HG03060 (cell line): ENCODE measurements around the gene RGS10.
"Not testable (repeated sequence)": the region's sequence is repeated elsewhere in the genome, so short reads cannot be mapped to it uniquely, and the experiment has no call there.

ENCODE experiments used
- ATAC-seq: cut with Tn5 transposase; IDR thresholded peaks from one replicate; pipeline ENCODE4 v1.9.1; 2021; ENCODE audit warnings: low read depth, moderate number of reproducible peaks; ENCODE audit not compliant: unreplicated experiment

RGS10 gene

DNA sequence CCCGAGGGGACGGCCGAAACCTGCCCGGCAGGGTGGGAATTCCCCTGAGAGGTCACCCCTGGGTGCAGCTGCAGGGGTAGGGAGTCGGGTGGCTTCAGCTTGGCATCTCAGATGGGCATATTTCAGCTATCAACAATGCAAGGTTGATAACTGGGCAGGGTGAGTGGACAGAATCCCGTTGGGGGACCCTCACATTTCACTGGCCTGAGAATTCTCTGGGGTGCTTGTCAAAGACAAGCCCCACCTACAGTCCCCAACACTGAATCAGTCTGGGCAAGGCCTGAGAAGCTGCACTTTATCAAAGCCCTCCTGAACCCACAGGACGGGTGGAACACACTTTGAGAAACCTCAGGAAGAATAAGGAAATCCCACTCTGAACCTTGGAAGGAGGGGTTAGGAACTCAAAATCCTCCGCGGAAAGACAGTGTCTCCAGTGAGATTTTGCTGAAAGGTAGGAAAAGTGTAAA, 3.1 kb downstream of the RGS10 start:
- no peak for ATAC-seq

DNA sequence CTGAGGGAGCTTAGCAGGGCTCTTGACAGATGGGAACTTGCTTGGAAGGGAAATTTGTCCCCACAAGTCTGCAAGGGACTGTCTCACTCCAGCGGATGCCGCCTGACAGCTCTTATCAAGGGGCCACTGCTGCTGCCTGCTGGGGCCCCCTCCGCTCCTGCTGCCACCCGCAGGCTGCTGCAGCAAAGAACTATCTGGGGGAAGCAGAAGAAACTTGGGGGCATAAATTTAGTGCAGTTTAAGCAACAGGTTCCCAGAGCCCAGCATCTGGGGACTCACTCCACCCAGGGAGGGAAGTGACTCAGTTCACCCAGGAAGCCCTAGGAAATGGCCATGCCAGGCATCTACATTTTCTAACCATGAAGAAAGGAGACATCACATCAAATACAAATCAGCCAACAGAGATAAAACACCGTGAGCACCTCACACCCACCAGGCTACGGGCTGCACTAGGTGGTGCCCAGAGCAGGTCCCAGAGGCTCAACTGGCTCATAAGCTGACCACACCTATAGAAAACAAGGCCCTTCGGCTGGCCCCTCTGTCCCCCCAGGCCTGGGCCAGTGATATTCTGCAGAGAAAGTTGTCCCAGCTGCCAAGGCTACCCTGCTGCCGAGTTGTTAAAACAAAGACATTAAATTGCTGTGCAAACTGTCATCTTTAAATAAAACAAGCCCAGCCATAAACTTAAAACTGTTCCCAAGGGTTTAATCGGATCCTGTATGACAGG, 3.7 kb downstream of the RGS10 start:
- ATAC-seq: no peak

DNA sequence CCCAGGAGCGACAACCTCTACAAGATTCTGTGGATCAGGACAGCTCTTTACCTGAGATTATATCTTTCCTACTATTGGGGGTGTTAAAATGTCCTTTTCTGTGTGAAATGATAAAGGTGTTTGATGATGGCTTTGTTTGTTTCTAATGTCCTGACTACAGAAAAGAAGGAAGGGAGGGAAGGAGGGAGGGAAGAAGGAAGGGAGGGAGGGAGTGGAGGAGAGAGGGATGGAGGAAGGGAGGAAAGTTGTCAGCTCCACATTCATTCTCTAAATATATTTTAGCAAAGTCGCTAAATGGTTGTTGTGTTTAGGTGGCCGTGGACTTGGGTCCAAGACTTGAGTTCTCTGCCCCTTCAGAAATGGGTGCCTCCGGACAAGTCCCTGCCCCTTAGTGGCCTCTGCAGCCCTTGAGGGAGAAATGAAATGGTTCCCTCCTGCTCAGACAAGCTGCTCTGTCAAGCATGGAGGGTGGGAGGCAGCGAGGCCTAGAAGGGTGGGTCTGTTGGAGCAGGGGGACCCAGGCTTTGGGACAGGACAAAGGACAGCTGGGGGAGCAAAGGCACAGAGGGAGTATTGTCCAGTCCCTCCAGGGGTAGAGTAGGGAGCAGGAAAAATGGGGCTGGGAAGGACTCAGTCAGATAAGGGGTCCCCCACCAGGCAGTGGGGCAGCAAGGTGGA, 4.4 kb downstream of the RGS10 start:
- no peak for ATAC-seq

DNA sequence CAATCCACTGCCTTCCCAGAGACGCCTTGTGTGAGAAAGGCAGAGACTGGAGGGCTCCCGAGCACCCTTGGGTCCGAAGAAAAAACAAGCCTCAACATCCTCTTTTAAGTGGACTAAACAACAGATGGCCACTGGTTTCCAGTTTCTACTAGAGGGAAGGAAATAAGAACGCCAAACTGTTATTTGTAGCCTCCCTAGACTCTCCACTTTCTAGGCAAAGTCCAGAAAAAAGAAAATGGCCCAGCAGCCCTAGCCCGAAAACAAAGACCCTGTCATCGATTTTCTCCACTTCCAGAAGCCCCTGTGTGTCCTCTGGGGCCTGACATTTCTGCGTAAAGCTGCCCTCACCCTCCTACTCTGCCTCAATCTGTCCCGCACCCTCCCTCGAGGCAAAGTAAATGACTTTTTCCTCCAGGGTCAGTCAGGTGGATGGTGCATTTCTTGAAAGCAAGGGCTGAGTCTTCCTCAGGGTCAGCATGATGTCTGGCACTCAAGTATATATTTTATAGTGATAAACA, 6.0 kb downstream of the RGS10 start:
- no peak for ATAC-seq

DNA sequence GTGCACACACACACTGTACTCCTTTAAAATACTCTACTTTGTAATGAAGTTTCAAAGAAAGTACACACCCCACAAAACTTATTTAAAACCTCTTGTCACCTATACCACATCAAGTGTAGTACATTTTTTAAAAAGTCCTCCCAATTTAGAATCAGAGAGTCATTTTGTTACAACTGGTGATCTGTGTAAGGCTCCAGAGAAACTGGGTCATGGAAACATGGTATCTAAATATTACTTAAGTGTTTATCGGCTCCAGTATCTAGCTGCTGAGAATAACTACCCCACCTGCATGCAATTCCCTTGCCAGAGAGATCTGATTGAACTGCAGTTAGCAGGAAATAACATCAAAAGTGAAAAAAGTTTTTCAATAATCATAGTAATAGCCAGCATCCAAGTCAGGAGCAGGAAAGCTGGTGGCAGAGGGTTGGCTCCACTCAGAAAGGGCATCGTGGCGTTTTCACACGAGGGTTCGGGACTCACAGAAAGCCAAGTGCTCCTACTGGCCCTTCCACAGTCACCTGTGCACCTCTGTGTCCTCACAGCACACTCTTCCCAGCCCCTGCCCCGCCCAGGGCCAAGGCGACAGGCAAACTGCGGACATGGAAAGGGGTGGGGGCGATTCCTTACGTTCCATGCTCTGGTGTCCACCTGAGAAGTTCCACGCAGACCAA, 6.5 kb downstream of the RGS10 start:
- no peak for ATAC-seq

DNA sequence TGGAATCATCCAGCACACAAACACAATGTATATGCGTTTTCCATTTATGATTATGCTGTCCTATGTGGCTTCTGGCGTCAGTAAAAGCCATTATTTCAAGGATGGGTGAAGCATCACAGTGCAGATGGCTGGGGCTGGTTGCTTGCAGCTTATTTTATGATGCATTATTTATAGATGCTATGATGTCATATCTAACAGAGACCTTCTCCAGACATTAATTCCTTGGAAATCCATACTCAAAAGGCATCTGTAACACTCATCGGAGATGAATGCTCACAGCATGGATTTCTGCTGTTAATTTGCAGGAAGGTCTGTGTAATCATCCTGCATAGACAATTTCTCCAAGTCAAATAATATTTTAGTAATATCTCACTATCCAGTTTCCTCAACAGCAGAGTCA, 7.2 kb downstream of the RGS10 start:
- no peak for ATAC-seq

DNA sequence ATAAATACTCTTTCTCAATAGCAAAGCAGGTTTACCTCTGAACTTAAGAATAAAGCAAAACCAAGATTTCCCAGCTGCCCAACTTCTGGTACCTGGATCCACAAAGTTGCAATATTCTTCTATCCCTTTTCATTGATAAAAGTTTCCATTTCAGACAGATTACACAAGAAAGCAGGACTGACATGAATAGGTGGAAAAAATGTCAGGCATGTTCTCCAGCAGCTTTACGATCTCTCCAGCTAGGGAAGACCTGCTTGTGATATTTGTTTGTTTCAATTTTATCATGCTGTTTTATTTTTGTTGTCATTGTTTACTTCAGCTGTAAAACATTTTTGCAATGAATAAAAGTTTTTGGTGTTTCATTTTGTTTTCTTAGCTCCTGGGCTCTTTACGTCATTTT, 9.0 kb downstream of the RGS10 start:
- no peak for ATAC-seq

DNA sequence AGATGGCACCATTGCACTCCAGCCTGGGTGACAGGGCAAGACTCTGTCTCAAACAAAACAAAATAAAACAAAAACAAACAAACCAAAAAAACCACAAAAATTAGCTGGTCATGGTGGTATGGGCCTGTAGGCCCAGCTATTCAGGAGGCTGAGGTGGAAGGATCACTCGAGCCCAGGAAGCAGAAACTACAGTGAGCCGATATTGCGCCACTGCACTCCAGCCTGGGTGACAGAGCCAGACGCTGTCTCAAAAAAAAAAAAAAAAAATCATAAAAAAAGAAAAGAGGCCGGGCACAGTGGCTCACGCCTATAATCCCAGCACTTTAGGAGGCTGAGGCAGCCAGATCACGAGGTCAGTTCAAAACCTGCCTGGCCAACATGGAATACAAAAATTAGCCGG, 9.7 kb downstream of the RGS10 start:
- ATAC-seq: not testable (repeated sequence)

DNA sequence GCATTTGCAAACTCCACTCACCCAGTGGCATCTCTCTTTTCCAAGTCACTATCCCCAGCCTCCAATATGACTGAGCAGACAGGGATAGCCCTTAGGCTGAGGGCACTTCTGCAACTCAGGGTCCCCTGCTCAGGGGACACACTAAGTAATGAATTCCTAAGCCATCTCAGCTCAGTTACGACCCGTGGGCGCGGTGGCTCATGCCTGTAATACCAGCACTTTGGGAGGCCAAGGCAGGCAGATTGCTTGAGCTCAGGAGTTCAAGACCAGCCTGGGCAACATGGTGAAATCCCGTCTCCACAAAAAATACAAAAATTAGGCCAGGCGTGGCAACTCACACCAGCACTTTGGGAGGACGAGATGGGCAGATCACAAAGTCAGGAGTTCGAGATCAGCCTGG, 10.3 kb downstream of the RGS10 start:
- ATAC-seq: not testable (repeated sequence)

DNA sequence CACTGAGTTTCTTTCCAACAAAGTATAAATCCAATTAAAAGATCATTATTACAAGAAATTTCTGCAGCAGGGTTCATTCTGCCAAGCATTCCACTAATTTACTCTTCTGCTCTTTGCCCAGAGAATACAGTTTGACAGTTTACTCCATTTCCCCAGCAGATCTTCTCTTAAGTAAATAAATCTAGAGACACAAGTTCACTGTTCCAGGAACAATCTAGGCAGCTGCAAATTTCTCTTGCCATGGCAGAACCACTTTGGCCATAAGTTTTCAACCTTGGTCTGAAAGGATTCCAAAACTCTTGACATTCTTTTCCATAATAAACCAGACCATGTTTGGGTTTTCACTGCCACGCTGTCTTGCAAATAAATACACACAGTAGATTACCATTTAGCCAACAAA, 11.5 kb downstream of the RGS10 start:
- ATAC-seq: no peak

DNA sequence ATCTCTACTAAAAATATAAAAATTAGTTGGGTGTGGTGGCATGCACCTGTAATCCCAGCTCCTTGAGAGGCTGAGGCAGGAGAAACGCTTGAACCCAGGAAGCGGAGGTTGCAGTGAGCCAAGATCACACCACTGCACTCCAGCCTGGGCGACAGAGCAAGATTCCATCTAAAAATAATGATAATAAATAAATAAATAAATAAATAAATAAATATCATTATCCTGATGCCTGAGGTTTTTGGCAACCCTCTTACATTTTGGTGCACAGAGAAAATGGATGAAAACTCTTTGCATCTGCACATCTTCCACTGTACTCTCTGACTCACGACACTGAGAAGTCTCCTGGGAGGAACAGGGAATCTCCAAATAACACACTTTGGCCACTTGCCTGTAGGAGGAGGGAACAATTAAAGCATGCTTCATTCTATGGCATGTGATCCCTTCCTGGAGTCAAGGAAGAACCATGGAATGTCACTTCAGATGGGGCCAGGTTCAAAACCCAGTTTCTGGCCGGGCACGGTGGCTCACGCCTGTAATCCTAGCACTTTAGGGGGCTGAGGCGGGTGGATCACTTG, 13.8 kb downstream of the RGS10 start:
- ATAC-seq: not testable (repeated sequence)

DNA sequence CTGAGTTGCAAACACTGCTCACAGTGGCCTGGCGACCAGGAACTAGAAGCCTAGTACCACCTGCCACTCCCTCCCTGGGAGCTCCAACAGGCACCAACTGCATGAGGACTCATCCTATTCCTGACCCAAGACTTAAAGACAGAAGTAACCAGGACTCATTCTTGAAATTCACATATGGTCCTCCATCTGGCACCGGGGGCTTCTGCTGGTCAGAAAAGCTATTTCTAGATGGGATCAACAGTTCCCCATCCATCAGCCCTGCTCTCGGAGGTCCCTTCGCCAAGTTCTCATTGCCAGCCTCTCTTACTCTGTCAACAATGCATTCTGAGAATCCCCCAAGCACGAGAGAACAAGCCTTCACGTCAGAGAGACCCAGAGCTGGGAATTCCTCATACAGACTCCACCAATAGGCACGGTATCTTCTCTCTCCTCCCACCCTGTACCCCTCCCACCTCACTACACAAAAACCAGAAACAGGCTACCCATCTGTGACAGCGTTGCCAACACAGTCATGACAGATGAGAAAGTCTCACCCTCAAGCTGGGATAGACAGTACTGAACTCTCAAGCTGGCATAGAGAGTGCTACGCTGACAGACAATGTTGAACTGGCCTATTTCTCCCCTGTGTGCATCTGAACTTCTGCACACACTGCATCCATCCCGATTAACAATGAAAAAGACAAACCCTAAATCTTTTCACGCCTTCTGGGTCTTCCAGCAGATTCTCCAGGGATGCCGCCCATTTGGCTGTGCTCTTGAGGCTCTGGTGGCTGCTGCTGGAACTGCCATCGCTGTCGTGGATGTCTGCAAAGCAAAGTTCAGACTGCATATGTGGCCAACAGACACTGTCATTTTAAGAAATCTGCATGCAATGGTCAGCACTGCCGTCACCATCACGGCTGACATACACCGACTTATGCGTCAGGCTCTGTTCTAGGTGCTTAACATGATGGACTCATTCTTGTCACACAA, 15.6 kb downstream of the RGS10 start:
- no peak for ATAC-seq

DNA sequence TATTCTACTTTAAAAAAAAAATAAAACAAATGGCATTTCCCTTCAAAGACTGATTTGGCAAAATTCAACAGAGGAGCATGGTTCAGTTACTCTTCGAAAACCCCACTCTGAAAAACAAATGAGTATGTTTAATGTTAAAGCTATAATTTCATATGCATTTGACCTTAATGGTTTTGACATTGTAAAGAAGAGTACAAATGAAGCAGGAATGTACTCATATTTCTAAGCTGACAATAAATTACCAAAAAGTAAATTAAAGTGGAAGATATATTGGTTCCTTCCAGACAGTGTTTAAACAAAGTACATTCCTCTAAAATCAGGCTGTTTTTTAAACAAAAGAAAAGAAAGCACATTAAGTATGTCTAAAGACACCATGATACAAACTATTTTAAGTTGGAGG, 16.4 kb downstream of the RGS10 start:
- no peak for ATAC-seq

DNA sequence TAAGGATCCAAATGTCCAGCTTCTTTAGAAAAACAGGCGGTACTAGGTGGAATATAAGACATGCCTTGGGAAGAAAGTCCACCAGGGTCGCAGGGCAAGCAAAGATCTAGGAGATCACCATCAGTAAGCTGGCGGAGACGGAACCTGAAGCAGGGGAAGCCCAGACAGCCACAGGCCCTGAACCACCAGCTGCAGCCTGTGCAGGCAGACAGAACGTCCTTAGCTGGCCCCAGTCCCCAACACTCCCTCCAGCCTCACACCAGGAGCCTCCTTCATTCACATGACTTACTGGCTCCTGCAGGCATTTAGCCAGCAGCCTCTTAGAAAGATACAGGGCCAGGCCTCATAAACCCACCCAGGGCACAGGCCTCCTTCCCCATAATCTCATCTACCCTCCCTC, 17.4 kb downstream of the RGS10 start:
- no peak for ATAC-seq

DNA sequence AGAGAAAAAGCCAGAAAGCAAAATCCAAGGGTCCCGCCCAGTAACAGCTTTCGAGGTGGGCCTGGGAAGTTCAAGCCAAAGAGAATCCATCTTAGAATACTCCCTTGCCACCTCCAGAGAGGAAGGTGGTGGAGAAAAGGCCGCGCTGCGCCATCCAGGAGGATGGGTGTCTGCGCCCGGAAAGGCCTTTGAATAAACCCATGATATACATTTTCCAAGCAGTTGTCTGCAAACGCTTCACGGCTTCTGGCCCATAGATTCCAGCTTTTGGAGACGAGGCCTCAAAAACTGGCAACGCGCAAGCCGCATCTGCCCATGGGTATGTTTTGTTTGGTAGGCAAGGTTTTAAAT, 17.8 kb downstream of the RGS10 start:
- no peak for ATAC-seq

DNA sequence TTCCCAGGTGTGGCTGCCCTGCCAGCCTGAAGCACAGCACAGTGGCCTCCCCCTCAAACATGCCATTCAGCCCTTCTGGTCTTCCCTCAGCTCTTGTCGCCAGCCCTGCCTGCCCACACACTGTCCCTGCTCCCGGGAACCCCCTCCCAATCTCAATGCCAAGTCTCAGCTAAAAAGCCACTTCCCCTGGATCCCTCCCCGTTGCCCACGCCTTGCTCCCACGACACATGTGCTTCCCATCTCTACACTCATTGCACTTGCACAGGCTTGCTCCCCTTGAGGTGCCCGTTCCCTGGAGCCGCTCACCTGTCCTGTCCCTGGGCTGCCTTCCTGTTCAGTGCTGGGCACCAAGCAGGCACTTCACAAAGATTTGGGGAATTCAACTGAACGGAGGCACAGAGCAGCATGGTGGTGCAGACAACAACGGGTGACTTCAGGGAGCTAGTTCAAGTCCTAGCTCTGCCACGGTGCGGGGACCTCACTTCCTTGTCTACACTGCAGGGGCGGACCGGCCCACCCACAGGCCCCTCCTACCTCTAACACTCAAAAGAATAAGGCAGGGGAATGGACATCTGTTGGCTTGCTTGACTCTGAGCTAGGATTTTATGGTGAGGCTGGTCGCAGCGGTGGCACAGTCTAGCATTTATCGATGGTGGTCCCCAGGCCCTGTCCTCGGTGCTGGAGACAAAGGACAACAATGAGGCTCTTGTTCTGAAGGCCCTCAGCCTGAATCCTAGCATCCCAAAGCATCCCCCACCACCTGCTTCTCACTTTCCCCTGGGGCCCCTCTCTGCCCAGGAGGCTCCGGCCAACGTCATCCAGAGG, 18.4 kb downstream of the RGS10 start:
- no peak for ATAC-seq

DNA sequence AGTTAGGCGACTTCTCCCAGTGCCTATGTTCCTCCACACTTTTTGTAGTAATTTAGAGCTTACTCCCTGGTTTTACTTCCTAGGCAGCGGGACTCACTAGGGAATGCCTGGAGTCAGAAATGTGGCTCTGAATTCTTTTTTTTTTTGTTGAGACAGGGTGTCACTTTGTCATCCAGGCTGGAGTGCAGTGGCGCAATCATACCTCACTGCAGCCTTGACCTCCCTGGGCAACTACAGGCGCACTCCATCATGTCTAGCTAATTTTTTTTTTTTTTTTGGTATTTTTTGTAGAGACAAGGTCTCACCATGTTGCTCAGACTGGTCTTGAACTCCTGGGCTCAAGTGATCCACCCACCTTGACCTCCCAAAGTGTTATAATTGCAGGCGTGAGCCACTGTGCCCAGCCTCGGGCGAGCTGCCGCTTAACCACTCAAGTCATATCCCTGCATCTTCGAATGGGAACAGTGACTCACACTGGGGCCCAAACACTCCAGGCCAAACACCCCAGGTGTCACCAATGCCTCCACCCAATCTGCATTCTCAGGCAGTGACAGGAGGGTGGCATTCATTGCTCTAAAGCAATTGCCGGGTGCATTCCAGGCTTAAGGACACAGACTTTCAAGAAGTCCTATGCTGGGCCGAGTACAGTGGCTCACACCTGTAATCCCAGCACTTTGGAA, 19.6 kb downstream of the RGS10 start:
- no peak for ATAC-seq

DNA sequence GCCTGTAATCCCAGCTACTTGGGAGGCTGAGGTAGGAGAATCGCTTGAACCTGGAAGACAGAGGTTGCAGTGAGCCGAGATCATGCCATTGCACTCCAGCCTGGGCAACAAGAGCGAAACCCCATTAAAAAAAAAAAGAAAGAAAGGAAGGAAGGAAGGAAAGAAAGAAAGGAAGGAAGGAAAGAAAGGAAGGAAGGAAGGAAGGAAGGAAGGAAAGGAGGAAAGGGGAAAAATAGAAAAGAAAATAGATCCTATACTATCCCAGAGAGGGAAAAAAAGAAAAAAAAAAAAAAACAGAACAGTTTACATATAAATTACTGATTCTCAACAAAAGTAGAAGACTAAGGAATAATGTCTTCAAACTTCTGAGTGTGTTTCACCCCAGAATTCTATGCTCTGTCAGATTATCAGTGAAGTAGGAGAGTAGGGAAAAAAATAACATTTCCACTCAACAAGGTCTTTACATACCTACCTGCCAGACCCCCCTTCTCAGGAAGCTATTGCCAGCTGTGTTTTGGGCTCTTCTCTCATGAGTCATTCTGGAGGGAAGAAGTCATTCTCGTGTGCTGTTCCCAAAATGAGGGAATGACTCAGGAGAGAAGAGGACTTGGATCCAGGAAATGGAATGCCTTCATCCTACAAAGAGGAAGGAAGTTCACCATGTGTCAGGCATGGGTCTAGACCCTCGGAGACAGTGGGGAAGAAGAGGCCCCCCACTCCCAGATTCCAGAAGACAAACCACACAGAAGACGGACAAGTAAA, 20.9 kb downstream of the RGS10 start:
- ATAC-seq: no peak
